Astrocyte of the spinal cord (primary cell): ENCODE measurements around the gene ATL1.
A peak's percentile ranks its signal among the peaks of the same experiment; 100 is the strongest.
"Not testable (repeated sequence)": the region's sequence is repeated elsewhere in the genome, so short reads cannot be mapped to it uniquely, and the experiment has no call there.

Source experiments
- DNase-seq: peaks from one replicate; pipeline ENCODE4 v3.0.0; 2011; ENCODE audit warnings: low read depth, low spot score
- H3K4me3 ChIP-seq: 2 replicates; pipeline ENCODE4 v1.5.1; 2011; ENCODE audit warnings: low read depth, mild to moderate bottlenecking, low read length, moderate library complexity
- in situ Hi-C: cut with HindIII; loops from 2 replicates; pipeline ENCODE4 v1.10.0; 2017; ENCODE audit warnings: low sequenced_read_pairs
- TF ChIP-seq, protein P1 (sequence below): IDR thresholded peaks from 2 replicates; pipeline ENCODE4 v1.5.1; 2012; ENCODE audit warnings: low read depth, mild to moderate bottlenecking, low read length, inconsistent platforms

The ATL1 gene

DNA sequence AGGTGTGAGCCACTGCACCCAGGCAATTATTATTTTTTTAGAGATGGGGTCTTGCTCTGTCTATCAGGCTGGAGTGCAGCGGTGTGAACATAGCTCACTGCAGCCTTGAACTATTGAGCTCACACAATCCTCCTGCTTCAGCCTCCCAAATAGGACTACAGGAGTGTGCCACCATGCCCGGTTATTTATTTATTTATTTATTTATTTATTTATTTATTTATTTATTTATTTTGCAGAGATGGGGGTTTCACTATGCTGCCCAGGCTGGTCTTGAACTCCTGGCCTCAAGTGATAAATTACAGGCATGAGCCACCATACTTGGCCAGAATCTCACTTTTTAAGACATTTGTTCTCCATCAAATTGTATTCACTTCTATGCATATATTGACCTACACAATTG is 56.3 kb downstream of the ATL1 start:
- no peak overlapping the region for H3K4me3 ChIP-seq
- in situ Hi-C loops: no loop called here
- no peak for DNase-seq
- TF ChIP-seq, protein P1, sequence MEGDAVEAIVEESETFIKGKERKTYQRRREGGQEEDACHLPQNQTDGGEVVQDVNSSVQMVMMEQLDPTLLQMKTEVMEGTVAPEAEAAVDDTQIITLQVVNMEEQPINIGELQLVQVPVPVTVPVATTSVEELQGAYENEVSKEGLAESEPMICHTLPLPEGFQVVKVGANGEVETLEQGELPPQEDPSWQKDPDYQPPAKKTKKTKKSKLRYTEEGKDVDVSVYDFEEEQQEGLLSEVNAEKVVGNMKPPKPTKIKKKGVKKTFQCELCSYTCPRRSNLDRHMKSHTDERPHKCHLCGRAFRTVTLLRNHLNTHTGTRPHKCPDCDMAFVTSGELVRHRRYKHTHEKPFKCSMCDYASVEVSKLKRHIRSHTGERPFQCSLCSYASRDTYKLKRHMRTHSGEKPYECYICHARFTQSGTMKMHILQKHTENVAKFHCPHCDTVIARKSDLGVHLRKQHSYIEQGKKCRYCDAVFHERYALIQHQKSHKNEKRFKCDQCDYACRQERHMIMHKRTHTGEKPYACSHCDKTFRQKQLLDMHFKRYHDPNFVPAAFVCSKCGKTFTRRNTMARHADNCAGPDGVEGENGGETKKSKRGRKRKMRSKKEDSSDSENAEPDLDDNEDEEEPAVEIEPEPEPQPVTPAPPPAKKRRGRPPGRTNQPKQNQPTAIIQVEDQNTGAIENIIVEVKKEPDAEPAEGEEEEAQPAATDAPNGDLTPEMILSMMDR: no peak

DNA sequence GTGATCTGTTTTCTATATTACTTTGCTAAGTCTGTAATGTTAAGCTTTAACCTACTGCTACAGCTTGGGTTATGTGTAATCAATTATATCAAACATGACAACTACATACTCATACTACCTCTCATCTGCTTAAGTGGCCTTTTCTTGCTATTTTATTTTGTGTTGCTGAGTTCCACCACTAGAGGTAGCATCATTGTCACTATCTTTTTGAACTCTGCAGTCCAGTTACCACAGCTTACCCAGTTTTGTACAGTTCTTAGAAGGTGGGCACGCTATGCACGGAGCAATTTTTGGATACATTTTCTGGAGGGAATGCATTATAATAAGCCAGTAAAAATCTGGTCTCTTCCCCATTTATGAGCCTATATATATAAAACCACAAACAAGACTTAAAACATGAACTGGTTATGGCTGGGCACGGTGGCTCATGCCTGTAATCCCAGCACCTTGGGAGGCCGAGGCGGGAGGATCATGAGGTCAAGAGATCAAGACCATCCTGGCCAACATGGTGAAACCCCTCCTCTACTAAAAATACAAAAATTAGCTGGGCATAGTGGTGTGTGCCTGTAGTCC is 59.7 kb downstream of the ATL1 start:
- DNase-seq: peak; percentile 64
- no peak overlapping the region for H3K4me3 ChIP-seq
- in situ Hi-C loops: no loop called here
- TF ChIP-seq, protein P1: peak; percentile 73

DNA sequence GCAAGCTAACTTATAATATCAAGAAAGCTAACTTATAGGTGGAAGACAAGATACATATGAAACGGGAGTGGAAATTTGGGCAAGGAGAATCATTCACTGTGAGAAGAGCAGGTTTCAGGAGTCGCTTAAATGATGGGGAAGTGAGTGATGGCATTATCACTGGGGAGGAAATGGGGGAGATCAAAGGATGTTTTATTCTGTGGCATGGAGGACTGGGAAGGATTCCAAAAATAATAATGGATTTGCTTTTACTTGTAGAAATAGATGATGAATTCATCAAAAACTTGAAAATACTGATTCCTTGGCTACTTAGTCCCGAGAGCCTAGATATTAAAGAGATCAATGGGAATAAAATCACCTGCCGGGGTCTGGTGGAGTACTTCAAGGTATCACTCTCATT is 60.4 kb downstream of the ATL1 start:
- no peak overlapping the region for H3K4me3 ChIP-seq
- DNase-seq: peak; percentile 26
- TF ChIP-seq, protein P1: no peak
- in situ Hi-C loops: no loop called here

DNA sequence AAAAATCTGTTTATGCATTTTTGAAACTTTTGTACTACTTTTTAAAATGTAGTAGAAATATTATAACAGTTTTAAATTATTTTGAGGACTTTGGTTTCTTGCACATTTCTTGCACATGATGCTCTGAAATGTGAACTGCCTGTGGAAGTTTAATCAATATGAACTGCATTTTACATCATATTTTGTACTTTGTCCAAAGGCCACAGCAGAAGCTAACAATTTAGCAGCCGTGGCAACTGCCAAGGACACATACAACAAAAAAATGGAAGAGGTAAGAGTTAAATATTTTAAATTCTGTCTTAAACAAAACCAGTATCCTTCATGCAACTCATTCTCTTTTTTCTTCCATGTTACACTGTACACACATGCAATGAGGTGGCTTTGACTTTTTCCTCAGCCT is 63.0 kb downstream of the ATL1 start:
- no peak for DNase-seq
- TF ChIP-seq, protein P1: no peak
- in situ Hi-C loops: no loop called here

DNA sequence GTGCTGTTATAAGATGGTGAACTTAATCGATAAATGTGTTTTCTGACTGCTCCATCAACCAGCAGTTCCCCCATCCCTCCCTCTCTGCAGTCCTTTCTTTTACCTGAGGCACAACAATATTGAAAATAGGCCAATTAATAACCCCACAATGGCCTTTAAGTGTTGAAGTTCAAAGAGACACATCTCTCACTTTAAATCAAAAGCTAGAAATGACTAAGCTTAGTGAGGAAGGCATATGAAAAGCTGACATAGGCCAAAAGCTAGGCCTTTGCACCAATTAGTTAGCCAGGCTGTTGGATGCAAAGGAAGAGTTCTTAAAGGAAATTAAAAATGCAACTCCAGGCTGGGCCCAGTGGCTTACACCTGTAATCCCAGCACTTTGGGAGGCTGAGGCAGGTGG is 64.5 kb downstream of the ATL1 start:
- TF ChIP-seq, protein P1: no peak
- in situ Hi-C loops: no loop called here
- H3K4me3 ChIP-seq: no peak overlapping the region
- no peak for DNase-seq

More for the DNA sequence above, 63.0 kb downstream of the ATL1 start:
- H3K4me3 ChIP-seq: no peak overlapping the region

DNA sequence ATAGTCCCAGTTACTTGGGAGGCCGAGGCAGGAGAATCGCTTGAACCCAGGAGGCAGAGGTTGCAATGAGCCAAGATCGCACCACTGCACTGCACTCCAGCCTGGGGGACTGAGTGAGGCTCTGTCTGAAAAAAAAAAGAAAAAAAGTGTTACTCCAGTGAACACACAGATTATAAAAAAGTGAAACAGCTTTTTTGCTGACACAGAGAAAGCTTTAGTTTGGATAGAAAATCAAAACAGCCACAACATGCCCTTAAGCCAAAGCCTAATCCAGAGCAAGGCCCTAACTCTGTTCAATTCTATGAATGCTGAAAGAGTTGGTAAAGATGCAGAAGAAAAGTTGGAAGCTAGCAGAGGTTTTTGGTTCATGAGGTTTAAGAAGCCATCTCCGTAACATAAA is 65.0 kb downstream of the ATL1 start:
- H3K4me3 ChIP-seq, in situ Hi-C loops, DNase-seq: not testable (repeated sequence)

DNA sequence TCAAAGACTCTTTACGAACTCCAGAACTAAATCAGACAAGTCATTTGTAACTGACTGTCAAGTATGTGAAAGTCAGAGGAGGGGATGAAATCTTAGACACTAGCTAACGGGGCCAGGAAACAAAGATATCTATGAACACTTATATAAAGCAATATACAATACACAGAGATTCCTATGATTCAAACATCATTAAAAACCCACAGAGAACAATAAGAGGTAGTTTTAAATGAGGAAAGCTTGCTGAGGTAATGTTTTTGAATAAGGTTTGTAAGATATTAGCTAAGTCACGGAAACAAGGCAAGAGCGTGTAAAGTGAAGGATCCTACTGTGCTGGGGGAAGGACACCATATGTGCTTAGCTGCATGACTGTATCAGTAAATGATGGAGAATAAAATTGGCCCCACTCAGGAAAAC is 71.5 kb downstream of the ATL1 start:
- H3K4me3 ChIP-seq: no peak overlapping the region
- TF ChIP-seq, protein P1: no peak
- in situ Hi-C loops: no loop called here
- peak; percentile 55 for DNase-seq
